GM12864 (cell line): ENCODE measurements around the gene ACP1.

Experiments
- DNase-seq: peaks from one replicate; pipeline ENCODE4 v3.0.0-alpha.2; 2011; ENCODE audit warnings: low read depth
- H3K4me3 ChIP-seq: 2 replicates; pipeline ENCODE4 v1.5.1; 2011; ENCODE audit warnings: mild to moderate bottlenecking, low read depth, low read length, control low read depth
- TF ChIP-seq, protein P1 (sequence below): IDR thresholded peaks from 2 replicates; pipeline ENCODE4 v1.5.1; 2011; ENCODE audit warnings: low read depth, mild to moderate bottlenecking, moderate library complexity, low read length, control low read depth, inconsistent platforms; ENCODE audit errors: missing control alignments

ACP1 gene

GRCh38 chr2:270861-271260 lies 6.1 kb downstream of the ACP1 start:
- TF ChIP-seq, protein P1, sequence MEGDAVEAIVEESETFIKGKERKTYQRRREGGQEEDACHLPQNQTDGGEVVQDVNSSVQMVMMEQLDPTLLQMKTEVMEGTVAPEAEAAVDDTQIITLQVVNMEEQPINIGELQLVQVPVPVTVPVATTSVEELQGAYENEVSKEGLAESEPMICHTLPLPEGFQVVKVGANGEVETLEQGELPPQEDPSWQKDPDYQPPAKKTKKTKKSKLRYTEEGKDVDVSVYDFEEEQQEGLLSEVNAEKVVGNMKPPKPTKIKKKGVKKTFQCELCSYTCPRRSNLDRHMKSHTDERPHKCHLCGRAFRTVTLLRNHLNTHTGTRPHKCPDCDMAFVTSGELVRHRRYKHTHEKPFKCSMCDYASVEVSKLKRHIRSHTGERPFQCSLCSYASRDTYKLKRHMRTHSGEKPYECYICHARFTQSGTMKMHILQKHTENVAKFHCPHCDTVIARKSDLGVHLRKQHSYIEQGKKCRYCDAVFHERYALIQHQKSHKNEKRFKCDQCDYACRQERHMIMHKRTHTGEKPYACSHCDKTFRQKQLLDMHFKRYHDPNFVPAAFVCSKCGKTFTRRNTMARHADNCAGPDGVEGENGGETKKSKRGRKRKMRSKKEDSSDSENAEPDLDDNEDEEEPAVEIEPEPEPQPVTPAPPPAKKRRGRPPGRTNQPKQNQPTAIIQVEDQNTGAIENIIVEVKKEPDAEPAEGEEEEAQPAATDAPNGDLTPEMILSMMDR = no peak
- no peak overlapping the region for H3K4me3 ChIP-seq
- DNase-seq = no peak

GRCh38 chr2:271917-272316 lies 7.2 kb downstream of the ACP1 start:
- no peak for DNase-seq
- H3K4me3 ChIP-seq = no peak overlapping the region
- TF ChIP-seq, protein P1 = no peak

GRCh38 chr2:273333-273732 lies 8.6 kb downstream of the ACP1 start:
- TF ChIP-seq, protein P1 = no peak
- H3K4me3 ChIP-seq = no peak overlapping the region
- no peak for DNase-seq

DNA sequence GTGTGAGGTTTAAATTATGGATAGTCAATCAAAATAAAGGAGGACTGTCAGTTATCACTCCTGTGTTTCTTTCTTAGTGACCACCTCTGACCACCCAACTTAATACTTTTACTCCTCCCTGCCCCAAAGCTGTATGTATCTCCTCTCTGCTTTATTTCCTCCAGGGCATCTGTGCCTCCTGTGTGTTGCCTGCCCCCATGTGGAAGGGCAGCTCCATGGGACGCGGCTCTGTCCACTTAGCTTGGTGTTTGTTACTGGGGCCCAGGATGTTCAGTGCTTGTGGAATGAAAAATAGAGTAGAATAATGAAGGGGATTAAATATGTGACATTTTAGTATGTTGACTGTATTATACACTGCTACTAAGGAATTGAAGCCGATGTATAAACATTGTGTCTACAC lies 9.8 kb downstream of the ACP1 start:
- no peak overlapping the region for H3K4me3 ChIP-seq
- DNase-seq = no peak
- TF ChIP-seq, protein P1 = no peak

GRCh38 chr2:275466-275865 lies 10.7 kb downstream of the ACP1 start:
- H3K4me3 ChIP-seq = no peak overlapping the region
- peak; percentile 12 for DNase-seq
- TF ChIP-seq, protein P1 = no peak

DNA sequence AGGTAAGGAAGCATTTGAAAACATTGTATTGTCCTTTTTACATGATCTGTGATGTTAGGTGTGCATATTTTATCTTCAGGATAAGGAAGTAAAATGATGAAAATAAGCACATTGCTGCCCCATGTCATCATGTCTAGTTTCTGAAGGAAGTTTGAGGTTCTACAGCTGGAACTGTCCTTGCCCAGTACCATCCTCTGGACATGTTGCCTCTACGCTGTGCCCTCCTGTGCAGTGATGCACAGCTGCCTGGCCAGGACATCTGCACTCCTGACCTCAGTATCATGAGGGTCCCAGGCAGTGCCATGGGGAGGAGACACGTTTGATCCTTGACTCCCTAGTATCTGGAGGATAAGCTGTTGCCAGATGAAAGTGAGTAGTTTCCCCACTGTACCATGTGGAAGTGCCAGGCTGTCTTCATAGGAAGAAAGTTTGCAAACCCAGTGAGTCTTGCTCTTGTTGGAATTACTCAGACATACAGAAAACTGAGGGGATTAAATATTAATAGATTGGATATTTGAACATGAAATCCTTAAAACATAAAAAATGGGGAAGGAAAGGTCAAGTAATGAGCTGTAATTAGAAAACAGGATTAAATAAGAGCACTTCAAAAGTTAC lies 13.7 kb downstream of the ACP1 start:
- TF ChIP-seq, protein P1 = no peak
- DNase-seq = no peak
- no peak overlapping the region for H3K4me3 ChIP-seq

DNA sequence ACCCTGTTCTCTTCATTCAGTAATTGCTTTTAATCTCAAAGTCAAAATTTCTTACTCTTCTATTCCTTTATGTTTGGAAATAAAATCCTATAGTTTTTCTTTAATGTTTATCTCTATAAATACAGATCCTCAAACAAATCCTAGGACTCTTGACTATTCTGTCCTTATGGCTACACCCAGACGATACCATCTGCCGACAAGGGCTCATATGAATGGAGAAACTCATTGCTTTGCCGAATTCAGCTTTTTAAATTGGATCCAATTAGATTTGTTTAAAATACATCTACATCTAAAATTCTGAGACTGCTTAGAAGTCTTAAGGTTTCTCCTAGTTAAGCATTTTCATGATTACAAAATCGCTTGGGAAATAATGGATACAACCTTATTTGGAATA lies 14.2 kb downstream of the ACP1 start:
- H3K4me3 ChIP-seq = no peak overlapping the region
- TF ChIP-seq, protein P1 = no peak
- no peak for DNase-seq
